HEK293 (cell line): ENCODE data around the gene HES7.

Experiments
- CTCF ChIP-seq: fragments of 450-650 bp; formaldehyde crosslinking; IDR thresholded peaks from 2 replicates; pipeline ENCODE4 v1.5.1; 2016; ENCODE audit warnings: missing biosample characterization, missing genetic modification characterization
- KLF10 ChIP-seq: fragments of 450-650 bp; IDR thresholded peaks from 2 replicates; pipeline ENCODE4 v1.5.1; 2018; ENCODE audit warnings: missing biosample characterization, mild to moderate bottlenecking, missing genetic modification characterization
- REST ChIP-seq: fragments of 450-650 bp; formaldehyde crosslinking; IDR thresholded peaks from 2 replicates; pipeline ENCODE4 v1.5.1; 2016; ENCODE audit warnings: missing biosample characterization, missing genetic modification characterization
- YY1 ChIP-seq: fragments of 450-650 bp; formaldehyde crosslinking; IDR thresholded peaks from 2 replicates; pipeline ENCODE4 v1.5.1; 2018; ENCODE audit warnings: missing biosample characterization, missing genetic modification characterization
- ZFP41 ChIP-seq: fragments of 450-650 bp; formaldehyde crosslinking; IDR thresholded peaks from 2 replicates; pipeline ENCODE4 v1.5.1; 2016; ENCODE audit warnings: missing biosample characterization, missing genetic modification characterization, borderline replicate concordance
- ZNF121 ChIP-seq: fragments of 450-650 bp; formaldehyde crosslinking; IDR thresholded peaks from 2 replicates; pipeline ENCODE4 v1.5.1; 2016; ENCODE audit warnings: missing biosample characterization, missing genetic modification characterization
- ZNF341 ChIP-seq: fragments of 450-650 bp; formaldehyde crosslinking; IDR thresholded peaks from 2 replicates; pipeline ENCODE4; 2016; ENCODE audit warnings: low read depth, missing biosample characterization, missing genetic modification characterization
- ZNF501 ChIP-seq: fragments of 450-650 bp; formaldehyde crosslinking; IDR thresholded peaks from 2 replicates; pipeline ENCODE4 v1.5.1; 2016; ENCODE audit warnings: missing biosample characterization, missing genetic modification characterization
- ZNF510 ChIP-seq: fragments of 450-650 bp; formaldehyde crosslinking; IDR thresholded peaks from 2 replicates; pipeline ENCODE4 v1.5.1; 2018; ENCODE audit warnings: mild to moderate bottlenecking, missing genetic modification characterization, missing biosample characterization; ENCODE audit not compliant: insufficient replicate concordance
- ZNF555 ChIP-seq: fragments of 450-650 bp; formaldehyde crosslinking; conservative IDR thresholded peaks from 2 replicates; pipeline ENCODE4 v1.5.1; 2017; ENCODE audit warnings: missing biosample characterization, mild to moderate bottlenecking, missing genetic modification characterization, inconsistent platforms
- ZNF580 ChIP-seq: fragments of 450-650 bp; formaldehyde crosslinking; IDR thresholded peaks from 2 replicates; pipeline ENCODE4 v1.5.1; 2016; ENCODE audit warnings: missing biosample characterization, missing genetic modification characterization
- ZNF596 ChIP-seq: fragments of 450-650 bp; IDR thresholded peaks from 2 replicates; pipeline ENCODE4 v1.5.0; 2018; ENCODE audit warnings: missing biosample characterization, mild to moderate bottlenecking, missing genetic modification characterization, moderate library complexity
- ZNF677 ChIP-seq: fragments of 450-650 bp; IDR thresholded peaks from 2 replicates; pipeline ENCODE4 v1.5.0; 2018; ENCODE audit warnings: missing biosample characterization, mild to moderate bottlenecking, missing genetic modification characterization, moderate library complexity
- TF ChIP-seq, protein P1 (sequence below): fragments of 450-650 bp; formaldehyde crosslinking; IDR thresholded peaks from 2 replicates; pipeline ENCODE4 v1.5.1; 2016; ENCODE audit warnings: missing biosample characterization, missing genetic modification characterization

DNA sequence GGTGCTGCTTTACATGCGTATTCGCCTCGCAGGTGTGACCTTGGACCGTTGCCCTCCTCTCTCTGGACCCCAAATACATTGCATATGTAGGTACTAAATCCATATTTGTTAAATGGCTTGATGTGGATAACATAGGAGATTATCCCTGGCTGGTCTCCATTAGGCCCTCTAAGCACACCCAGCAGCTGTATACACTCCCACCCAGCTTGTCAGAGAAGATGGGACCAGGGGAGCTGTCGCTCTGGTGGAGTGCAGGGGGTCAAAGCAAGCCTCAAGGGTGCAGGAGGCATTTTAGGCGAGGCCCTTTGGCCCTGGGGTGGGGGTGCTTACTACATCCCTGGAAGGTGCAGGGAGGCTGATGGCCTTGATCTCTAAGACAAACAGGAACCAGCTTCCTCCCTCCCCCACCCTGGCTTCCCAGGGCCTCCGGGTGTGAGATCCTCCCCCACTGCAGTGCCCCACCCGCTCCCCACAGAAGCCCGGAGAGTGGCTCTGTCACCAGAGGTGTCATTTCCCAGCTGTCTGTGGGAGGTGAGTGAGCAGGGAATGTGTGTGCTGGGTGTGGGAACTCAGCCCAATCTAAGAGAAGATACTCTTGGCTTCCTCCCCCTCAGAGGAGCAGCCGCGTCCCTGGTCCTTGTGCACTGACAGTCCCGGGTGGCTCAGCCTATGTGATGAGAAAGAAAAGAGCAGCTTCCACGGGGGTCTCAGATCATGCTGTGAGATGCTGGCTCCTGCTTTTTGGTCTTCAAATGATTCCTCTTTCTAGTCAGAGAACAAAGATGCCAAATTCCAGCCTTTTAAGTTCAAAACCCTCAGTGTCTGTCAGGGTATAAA lies 40.3 kb upstream of the HES7 start:
- no peak for TF ChIP-seq ZNF596 (tag by site-specific recombination)
- TF ChIP-seq ZNF510 (tag by site-specific recombination), result no peak
- TF ChIP-seq ZNF121 (tag by site-specific recombination), result no peak
- no peak for TF ChIP-seq YY1 (tag by site-specific recombination)
- TF ChIP-seq KLF10, result peak; percentile 26; the same call in 1 of the 2 replicates
- TF ChIP-seq CTCF (tag by site-specific recombination), result no peak
- no peak for TF ChIP-seq REST (tag by site-specific recombination)
- TF ChIP-seq, protein P1, sequence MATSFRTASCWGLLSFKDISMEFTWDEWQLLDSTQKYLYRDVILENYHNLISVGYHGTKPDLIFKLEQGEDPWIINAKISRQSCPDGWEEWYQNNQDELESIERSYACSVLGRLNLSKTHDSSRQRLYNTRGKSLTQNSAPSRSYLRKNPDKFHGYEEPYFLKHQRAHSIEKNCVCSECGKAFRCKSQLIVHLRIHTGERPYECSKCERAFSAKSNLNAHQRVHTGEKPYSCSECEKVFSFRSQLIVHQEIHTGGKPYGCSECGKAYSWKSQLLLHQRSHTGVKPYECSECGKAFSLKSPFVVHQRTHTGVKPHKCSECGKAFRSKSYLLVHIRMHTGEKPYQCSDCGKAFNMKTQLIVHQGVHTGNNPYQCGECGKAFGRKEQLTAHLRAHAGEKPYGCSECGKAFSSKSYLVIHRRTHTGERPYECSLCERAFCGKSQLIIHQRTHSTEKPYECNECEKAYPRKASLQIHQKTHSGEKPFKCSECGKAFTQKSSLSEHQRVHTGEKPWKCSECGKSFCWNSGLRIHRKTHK (tag by site-specific recombination), result no peak
- TF ChIP-seq ZNF501 (tag by site-specific recombination), result no peak
- no peak for TF ChIP-seq ZNF580
- TF ChIP-seq ZFP41 (tag by site-specific recombination), result no peak
- TF ChIP-seq ZNF341 (tag by site-specific recombination), result no peak; the same call in 1 of the 2 replicates
- no peak for TF ChIP-seq ZNF555
- TF ChIP-seq ZNF677, result no peak
